Mesothelial cell of epicardium (in vitro differentiated cells): ENCODE results near the gene GALP. TPM values are rescaled to one million over a fixed set of nuclear protein-coding genes. Genes with fewer than 3 reads are reported as not detected.

Experiments
- DNase-seq, 2 experiments: peaks; one replicate each; pipeline ENCODE4 v3.0.0; 2021; ENCODE audit warnings: low spot score in 2 of 2; ENCODE audit not compliant: unreplicated experiment in 2 of 2
- H3K27ac Mint-ChIP-seq: 2 replicates; pipeline ENCODE4 v1.8.0; 2021; ENCODE audit warnings: mixed read lengths
- H3K27me3 Mint-ChIP-seq: 2 replicates; pipeline ENCODE4 v1.8.0; 2021; ENCODE audit warnings: low read depth, mixed read lengths
- H3K36me3 Mint-ChIP-seq: 2 replicates; pipeline ENCODE4 v1.8.0; 2021; ENCODE audit warnings: mixed read lengths
- H3K4me1 Mint-ChIP-seq: 2 replicates; pipeline ENCODE4 v1.8.0; 2021; ENCODE audit warnings: mixed read lengths
- H3K4me3 Mint-ChIP-seq: 2 replicates; pipeline ENCODE4 v1.8.0; 2021; ENCODE audit warnings: mild to moderate bottlenecking, moderate library complexity, mixed read lengths
- H3K9me3 Mint-ChIP-seq: 2 replicates; pipeline ENCODE4 v1.8.0; 2021; ENCODE audit warnings: mixed read lengths
- CTCF ChIP-seq: fragments of 200-600 bp; sonication (generic); IDR thresholded peaks from one replicate; pipeline ENCODE4 v1.5.0; 2021; ENCODE audit warnings: antibody characterized with exemption; ENCODE audit not compliant: unreplicated experiment
- total RNA-seq: library from RNA; stranded (reverse); gene quantifications from 3 replicates; pipeline ENCODE4 v1.2.1, GENCODE V29; 2021

Gene GALP
- total RNA-seq, 1 donor from 2014 or later, result not detected

- H3K4me1 Mint-ChIP-seq, result peaks cover 33% of the 10 kb centered on the region
- no peak for TF ChIP-seq CTCF
- H3K9me3 Mint-ChIP-seq, result no peaks in the 10 kb centered on the region
- no peak for DNase-seq
- peak overlapping the region; percentile 90 for H3K27ac Mint-ChIP-seq
- no peaks in the 10 kb centered on the region for H3K27me3 Mint-ChIP-seq
- peak overlapping the region; percentile 85 for H3K4me3 Mint-ChIP-seq
- no peaks in the 10 kb centered on the region for H3K36me3 Mint-ChIP-seq
These were observed 35.8 kb upstream of the GALP start for GRCh38 chr19:56139847-56140582.

GRCh38 chr19:56140583-56141416 is 35.0 kb upstream of the GALP start, which contains the start of gene ZNF444:
Gene ZNF444, plus strand, starts transcription at chr19:56141287. Its CDS starts 5,625 bp downstream, at chr19:56146912.
- peak within 1 kb of the TSS; percentile 90 for H3K27ac Mint-ChIP-seq
- no peak for TF ChIP-seq CTCF

GRCh38 chr19:56141417-56141993 is 34.3 kb upstream of the GALP start:
- DNase-seq, result peak in 1 of 2 experiments; percentile 53
- no peaks in the 10 kb centered on the region for H3K27me3 Mint-ChIP-seq
- H3K4me1 Mint-ChIP-seq, result peaks cover 29% of the 10 kb centered on the region
- peak overlapping the region; percentile 85 for H3K27ac Mint-ChIP-seq
- H3K4me3 Mint-ChIP-seq, result peak overlapping the region; percentile 85
- H3K9me3 Mint-ChIP-seq, result no peaks in the 10 kb centered on the region
- no peak for TF ChIP-seq CTCF
- H3K36me3 Mint-ChIP-seq, result no peaks in the 10 kb centered on the region

More at GRCh38 chr19:56140583-56141416, 35.0 kb upstream of the GALP start, which contains the start of gene ZNF444:
- H3K4me3 Mint-ChIP-seq, result peak within 1 kb of the TSS; percentile 85
- peaks cover 33% of the 10 kb centered on the region for H3K4me1 Mint-ChIP-seq
- no peaks in the 10 kb centered on the region for H3K27me3 Mint-ChIP-seq
- no peaks in the 10 kb centered on the region for H3K36me3 Mint-ChIP-seq
- no peaks in the 10 kb centered on the region for H3K9me3 Mint-ChIP-seq
- peak; percentile 99 for DNase-seq

GRCh38 chr19:56142087-56142787 is 33.6 kb upstream of the GALP start:
- peaks cover 29% of the 10 kb centered on the region for H3K4me1 Mint-ChIP-seq
- no peaks in the 10 kb centered on the region for H3K27me3 Mint-ChIP-seq
- no peak for TF ChIP-seq CTCF
- H3K27ac Mint-ChIP-seq, result peak overlapping the region; percentile 85
- H3K36me3 Mint-ChIP-seq, result no peaks in the 10 kb centered on the region
- peak overlapping the region; percentile 68 for H3K4me3 Mint-ChIP-seq
- DNase-seq, result no peak
- no peaks in the 10 kb centered on the region for H3K9me3 Mint-ChIP-seq

- Mint-ChIP-seq H3K27ac (peak overlapping the region; percentile 85), H3K36me3 (peaks cover 1% of the 10 kb centered on the region), H3K9me3 (no peaks in the 10 kb centered on the region), H3K27me3 (no peaks in the 10 kb centered on the region), H3K4me3 (peak overlapping the region; percentile 22), H3K4me1 (peaks cover 29% of the 10 kb centered on the region)
- no peak for DNase-seq
- no peak for TF ChIP-seq CTCF
These were observed 32.8 kb upstream of the GALP start for GRCh38 chr19:56142897-56143434.
